HG03103 (cell line): ENCODE measurements around the gene DCTPP1.
"Not testable (repeated sequence)": the region's sequence is repeated elsewhere in the genome, so short reads cannot be mapped to it uniquely, and the experiment has no call there.

Experiments
- ATAC-seq: cut with Tn5 transposase; IDR thresholded peaks from one replicate; pipeline ENCODE4 v1.9.1; 2021; ENCODE audit warnings: low read depth; ENCODE audit not compliant: unreplicated experiment

The DCTPP1 gene

DNA sequence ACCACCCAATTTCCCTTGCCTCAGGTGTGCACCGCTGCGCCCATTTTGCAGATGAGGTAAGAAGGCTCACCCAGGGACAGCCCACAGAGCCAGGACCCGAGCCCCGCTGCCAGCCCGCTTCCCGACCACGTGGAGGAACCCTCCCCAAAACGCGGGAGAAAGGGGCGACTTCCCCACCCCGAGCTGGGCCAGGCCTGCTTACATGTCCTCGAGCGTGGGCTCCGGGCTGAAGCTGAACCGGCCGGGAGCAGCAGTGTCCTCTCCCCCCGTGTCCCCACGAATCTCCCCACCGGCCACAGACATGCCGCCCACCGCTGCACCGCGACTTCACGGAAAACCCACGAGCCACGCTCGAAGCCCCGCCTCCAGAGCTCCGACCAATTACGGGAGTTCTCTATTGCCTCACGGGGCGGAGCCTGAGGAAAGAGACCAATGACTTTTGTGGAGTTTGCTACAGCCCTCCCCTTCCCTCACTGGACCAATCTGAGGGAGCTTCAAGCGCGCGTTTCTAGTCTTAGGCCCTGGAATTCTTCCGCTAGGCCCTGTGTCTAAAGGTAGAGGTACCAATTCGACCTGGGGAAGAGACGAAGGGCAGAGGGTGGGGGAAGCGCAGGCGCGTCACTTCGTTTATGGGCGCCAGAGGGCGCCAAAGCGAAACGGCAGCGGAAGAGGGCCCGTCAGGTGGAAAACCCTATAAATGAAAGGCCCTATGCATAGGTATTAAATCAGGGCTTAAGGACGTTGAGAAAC, at the start of gene DCTPP1:
DCTPP1 (minus strand) TSS at position 353 of the 750 bp plus-strand sequence; CDS start at position 303, 50 bp downstream.
- peak; percentile 97 for ATAC-seq

DNA sequence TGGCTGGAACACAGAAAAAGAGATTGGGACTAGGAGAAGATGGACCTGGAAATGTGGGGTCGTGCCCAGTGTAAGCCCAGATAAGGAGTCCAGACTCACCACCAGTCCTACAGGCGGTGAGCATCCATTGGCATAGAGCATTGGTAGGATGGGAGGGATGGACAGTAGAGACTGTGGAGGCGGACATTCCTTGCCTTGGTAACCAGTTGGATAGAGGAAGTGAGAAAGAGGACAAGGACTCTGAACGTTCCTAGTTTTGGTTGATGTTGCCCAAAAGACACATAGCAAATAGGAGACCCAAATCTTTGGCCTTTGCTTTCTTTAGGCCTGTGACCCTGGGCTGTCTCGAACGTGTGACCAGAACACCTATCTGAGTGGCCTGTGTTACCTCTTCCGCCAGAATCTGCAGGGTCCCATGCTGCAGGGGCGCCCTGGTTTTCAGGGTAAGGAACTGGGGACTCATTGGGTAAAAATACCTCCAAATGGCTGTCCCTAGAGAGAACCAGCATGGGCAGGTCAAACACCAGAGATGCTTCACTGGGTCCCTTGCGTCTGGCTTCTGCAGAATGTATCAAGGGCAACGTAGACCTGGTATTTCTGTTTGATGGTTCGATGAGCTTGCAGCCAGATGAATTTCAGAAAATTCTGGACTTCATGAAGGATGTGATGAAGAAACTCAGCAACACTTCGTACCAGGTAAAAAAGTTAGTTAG, 49.1 kb upstream of the DCTPP1 start:
- no peak for ATAC-seq

DNA sequence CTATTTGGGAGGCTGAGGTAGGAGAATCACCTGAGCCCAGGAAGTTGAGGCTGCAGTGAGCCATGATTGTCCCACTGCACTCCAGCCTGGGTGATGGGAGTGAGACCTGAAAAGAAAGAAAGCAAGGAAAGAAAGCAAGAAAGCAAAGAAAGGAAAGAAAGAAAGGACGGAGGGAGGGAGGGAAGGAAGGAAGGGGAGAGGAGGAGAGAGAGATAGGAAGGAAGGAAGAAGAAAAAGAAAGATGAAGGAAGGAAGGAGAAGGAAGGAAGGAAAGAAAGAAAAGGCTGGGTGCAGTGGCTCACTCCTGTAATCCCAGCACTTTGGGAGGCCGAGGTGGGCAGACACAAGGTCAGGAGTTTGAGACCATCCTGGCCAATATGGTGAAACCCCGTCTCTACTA, 47.9 kb upstream of the DCTPP1 start:
- ATAC-seq: not testable (repeated sequence)

DNA sequence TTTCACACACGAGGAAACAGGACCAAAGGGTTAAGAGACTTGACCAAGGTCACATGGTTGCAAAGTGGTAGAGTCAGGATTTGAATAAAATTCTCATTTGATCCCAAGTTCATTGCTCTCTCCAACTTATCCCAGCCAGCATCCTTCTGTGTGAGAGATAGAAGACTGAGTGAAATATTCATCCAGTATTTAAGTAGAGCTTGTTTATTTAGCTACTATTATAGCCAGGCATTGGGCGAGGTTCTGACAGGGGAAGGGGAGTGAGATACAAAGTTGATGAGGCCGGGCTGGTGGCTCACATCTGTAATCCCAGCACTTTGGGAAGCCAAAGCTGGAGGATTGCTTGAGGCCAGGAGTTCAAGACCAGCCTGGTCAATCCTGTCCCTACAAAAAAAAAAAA, 47.2 kb upstream of the DCTPP1 start:
- ATAC-seq: no peak

DNA sequence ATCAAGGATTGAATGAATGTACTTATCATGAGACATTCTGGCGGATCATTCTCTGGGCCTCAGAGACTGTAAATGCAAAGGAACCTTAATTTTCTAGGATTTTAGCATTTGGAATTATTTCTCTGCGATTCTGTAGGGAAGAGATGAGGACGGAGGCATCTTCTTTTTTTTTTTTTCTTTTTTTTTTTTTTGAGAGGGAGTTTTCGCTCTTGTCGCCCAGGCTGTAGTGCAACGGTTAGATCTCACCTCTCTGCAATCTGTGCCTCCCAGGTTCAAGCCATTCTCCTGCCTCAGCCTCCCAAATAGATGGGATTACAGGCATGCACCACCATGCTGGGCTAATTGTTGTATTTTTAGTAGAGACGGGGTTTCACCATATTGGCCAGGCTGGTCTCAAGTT, 44.9 kb upstream of the DCTPP1 start:
- no peak for ATAC-seq

DNA sequence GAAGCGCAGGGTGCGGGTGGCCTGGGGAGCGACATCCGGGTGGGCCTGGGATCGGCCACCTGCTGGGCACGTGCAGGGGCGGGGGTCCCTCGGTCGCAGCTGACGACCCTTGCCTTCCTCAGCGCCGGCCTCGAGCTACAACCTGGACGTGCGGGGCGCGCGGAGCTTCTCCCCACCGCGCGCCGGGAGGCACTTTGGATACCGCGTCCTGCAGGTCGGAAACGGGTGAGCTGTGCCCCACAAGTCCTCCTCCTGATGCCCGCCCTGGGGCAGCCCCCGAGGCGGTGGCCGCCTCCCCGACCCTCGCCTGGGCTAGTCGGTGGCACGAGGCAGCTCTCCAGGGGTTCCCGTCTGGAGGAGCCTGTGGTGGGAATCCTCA, 44.2 kb upstream of the DCTPP1 start:
- ATAC-seq: no peak

DNA sequence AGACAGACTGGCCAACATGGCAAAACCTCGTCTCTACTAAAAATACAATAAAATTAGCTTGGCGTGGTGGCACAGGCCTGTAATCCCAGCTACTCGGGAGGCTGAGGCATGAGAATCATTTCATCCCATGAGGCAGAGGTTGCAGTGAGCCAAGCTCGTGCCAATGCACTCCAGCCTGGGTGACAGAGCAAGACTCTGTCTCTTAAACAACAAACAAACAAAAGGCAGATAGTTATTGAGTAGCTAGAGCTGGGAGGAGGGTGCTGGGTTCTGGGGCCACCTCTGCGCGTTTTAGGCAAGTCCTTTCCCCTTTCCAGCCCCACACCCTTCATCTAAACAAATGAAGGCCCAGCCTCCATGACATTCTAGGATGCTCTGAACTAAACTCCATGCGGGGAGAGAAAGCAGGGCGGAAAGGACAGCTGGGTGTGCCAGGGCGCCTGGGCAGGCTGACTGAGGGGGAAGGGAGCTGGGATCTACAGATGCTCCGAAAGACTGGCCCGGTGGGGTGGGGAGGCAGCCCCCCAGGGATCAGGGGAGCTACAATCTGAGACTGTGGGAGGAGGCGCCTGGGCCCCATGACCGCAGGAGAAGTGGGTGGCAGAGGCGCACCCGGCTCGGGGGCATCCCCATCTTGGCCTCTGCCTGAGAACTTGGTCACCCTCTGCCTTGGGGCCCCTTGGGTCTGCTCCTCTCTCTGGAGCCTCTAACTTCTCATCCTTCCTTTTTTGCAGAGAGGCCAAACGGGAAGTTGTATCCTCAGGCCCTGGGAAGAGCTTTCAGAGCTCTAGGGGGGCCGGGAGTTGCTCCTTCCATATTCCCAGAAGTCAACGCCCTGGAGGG, 43.6 kb upstream of the DCTPP1 start:
- no peak for ATAC-seq

DNA sequence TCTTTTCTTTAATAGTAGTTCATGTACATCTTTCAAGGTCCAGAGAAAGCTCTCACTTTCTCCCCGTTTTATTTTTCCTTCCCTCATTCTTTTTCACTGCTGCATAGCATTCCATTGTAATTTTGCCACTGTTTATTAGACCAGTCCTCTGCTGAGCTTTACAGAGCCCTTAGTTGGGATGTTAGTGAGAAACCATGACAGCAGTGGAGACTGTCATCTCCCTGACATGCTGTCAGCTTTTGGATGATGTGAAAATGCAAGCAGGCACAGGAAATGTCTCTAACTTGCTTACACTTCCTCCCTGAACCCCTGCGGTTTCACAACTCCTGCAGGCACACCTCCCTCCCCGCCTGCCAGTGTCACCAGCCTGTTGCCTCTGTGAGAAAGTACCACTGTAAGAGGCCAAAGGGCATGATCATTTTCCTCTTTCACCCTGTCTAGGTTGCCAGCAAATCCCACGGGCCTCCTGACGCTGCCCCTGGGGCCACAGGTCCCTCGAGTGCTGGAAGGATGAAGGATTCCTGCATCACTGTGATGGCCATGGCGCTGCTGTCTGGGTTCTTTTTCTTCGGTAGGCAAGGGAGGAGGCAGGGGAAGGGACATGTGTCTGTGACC, 42.6 kb upstream of the DCTPP1 start, which contains the start of gene ITGAL:
ITGAL (plus strand) TSS at position 415 of the 615 bp plus-strand sequence; CDS start at position 511, 96 bp downstream.
- no peak for ATAC-seq

DNA sequence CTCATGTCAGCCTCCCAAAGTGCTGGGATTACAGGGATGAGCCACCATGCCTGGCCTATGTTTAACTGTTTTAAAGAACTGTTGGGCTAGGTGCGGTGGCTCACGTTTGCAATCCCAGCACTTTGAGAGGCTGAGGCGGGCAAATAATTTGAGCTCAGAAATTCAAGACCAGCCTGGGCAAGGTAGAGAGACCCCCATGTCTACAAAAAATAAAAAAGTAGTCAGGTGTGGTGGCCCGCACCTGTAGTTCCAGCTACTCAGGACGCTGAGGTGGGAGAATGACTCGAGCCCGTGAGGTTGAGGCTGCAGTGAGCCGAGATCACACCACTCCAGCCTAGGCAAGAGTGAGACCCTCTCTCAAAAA, 40.8 kb upstream of the DCTPP1 start:
- no peak for ATAC-seq

DNA sequence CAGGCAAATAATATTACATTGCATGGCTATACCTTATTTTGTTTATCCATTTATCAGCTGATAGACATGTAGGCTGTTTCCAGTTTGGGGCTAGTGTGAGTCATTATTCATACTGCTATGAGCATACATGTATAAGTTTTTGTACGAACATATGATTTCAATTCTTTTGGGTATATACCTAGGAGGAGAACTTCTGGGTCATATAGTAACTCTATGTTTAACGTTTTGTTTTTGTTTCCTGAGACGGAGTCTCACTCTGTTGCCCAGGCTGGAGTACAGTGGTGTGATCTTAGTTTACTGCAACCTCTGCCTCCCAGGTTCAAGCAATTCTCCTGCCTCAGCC, 40.3 kb upstream of the DCTPP1 start:
- no peak for ATAC-seq

DNA sequence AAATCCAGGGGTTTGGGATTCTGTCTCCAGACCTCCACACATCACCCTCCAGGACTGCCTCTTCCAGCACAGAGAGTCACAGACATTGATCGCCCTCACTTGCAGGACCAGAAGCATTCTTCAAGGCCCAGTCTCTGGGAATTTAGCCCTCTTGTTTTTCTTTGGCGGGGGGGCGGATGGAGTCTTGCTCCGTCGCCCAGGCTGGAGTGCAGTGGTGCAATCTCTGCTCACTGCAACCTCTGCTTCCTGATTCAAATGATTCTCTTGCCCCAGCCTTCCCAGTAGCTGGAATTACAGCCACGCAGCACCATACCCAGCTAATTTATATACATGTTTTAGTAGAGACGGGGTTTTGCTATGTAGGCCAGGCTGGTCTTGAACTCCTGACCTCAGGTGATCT, 34.2 kb upstream of the DCTPP1 start:
- ATAC-seq: no peak

DNA sequence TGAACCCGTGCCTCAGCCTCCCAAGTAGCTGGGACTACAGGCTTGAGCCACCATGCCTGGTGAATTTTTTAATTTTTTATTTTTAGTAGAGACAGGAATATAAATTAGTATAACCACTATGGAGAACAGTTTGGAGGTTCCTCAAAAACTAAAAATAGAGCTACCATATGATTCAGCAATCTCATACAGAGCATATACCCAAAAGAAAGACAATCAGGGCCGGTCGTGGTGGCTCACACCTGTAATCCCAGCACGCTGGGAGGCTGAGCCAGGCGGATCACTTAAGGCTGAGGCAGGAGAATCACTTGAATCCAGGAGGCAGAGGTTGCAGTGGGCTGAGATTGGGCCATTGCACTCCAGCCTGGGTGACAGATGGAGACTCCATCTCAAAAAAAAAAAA, 31.6 kb upstream of the DCTPP1 start:
- ATAC-seq: not testable (repeated sequence)

DNA sequence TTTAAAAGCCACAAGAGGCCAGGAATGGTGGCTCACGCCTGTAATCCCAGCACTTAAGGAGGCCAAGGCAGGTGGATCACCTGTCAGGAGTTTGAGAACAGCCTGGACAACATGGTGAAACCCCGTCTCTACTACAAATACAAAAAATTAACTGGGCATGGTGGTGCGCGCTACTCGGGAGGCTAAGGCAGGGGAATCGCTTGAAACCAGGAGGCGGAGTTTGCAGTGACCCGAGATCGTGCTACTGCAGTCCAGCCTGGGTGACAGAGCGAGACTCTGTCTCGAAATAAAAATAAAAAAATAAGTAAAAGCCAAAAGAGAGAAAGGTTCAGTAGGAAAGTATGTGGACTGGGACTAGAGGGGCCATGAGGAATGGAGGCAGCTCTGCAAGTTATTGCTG, 29.6 kb upstream of the DCTPP1 start:
- ATAC-seq: no peak

DNA sequence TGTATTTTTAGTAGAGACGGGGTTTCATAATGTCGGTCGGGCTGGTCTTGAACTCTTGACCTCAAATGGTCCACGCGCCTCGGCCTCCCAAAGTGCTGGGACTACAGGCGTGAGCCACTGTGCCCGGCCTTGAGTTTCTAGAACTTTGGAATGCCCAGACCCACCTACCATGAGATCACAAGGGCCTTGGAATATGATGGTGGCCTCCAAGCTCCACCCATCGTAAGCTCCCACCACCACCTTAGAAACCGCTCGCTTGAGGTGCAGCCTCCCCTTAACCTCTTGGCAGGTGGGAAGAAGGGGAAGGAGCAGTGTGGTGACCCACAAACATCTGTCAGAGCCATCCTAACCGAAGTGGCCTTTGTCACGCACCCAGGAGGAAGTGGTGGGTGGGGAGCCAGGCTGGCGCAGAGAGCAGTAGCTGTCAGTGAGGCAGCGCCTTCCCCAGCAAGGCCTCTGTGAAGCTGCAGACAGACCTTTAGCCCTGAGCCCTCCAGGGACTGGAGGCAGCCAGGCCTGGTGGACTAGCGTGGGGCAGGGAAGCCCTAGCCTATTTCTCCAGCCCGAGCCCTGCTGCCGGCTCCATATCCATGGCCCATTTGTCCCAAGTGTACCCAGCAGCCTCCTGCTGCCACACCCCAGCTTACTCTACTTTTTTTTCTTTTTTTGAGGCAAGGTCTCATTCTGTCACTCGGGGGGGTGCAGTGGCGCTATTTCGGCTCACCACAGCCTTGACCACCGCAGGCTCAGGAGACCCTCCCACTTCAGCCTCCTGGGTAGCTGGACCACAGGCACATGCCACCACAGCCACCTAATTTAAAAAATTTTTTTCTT, 28.9 kb upstream of the DCTPP1 start:
- peak; percentile 79 for ATAC-seq

DNA sequence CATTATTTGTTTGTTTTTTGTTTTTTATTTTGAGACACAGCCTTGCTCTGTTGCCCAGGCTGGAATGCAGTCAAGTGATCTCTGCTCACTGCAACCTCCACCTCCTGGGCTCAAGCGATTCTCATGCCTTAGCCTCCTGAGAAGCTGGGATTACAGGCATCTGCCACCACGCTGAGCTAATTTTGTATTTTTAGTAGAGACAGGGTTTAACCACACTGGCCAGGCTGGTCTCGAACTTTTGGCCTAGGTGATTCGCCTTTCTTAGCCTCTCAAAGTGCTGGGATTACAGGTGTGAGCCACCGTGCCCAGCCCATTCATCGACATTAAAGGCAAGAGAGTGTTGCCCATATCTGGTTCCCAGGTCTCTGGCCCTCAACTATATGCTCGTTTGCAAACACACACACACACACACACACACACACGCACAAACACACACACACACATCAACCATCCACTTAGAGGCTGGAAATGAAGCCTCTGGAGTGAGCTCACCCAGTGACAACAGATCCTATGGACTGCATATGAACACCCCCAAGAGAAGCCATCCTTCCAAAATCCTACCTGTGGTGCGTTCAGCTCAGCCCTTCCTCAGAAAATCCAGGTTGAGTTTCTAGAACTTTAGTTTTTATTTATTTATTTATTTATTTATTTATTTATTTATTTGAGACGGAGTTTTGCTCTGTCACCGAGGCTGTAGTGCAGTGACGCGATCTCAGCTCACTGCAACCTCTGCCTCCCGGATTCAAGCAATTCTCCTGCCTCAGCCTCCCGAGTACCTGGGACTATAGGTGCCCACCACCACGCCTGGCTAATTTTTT, 28.1 kb upstream of the DCTPP1 start:
- ATAC-seq: no peak

DNA sequence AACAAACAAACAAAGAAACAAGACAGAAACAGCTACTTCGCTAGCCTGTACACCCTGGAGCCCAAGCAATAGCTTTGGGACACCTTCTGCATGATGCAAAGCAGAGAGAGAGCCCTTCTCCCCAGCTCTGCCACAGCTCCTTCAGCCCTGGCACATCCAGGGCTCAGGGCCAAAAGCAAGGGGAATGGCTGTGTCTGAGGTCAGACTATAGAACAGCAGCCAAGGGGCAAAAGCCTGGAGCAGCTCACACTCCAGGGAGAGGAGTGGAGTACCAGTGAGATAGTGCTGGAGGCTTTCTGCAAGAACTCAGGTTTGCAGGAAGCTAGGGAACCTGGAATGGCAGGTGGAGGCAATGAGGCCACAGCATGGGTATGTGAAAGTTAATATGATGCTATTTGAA, 27.4 kb upstream of the DCTPP1 start:
- ATAC-seq: no peak

DNA sequence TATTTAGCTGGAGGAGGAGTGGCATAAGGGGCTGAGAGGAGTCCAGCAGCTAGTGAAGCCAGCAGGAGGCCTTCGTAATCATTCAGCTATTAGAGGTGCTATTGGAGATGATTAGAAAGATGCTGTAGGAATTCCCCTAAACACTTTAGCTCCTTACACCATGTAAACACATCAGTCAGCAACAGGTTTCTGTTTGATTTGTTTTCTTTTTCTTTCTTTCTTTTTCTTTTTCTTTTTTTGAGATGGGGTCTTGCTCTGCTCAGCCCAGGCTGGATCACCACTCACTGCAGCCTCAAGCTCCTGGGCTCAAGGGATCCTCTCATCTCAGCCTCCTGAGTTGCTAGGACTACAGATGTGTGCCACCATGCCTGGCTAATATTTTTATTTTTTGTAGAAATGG, 26.5 kb upstream of the DCTPP1 start:
- no peak for ATAC-seq

DNA sequence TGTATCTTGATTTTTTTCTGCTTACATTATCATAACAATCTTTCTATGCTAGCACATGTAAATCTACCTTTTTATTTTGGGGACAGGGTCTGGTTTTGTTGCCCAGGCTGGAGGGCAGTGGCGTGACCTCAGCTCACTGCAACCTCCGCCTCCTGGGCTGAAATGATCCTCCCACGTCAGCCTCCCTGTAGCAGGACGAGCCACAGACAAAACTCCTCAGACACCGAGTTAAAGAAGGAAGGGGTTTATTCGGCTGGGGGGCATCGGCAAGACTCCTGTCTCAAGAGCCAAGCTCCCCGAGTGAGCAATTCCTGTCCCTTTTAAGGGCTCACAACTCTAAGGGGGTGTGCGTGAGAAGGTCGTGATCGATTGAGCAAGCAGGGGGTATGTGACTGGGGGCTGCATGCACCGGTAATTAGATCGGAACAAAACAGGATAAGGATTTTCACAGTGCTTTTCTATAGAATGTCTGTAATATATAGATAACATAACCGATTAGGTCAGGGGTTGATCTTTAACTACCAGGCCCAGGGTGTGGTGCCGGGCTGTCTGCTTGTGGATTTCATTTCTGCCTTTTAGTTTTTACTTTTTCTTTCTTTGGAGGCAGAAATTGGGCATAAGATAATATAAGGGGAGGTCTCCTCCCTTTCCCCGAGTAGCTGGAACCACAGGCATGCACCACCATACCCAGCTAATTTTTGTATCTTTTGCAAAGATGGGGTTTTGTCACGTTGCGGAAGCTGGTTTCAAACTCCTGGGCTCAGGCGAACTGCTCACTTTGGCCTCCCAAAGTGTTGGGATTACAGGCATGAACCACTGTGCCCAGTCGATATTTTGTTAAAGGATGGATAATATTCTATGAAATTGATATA, 23.1 kb upstream of the DCTPP1 start:
- not testable (repeated sequence) for ATAC-seq
